HG03060 (cell line): ENCODE results near the gene EWSR1.

ENCODE experiments used
- ATAC-seq: cut with Tn5 transposase; IDR thresholded peaks from one replicate; pipeline ENCODE4 v1.9.1; 2021; ENCODE audit warnings: low read depth, moderate number of reproducible peaks; ENCODE audit not compliant: unreplicated experiment

Gene EWSR1

DNA sequence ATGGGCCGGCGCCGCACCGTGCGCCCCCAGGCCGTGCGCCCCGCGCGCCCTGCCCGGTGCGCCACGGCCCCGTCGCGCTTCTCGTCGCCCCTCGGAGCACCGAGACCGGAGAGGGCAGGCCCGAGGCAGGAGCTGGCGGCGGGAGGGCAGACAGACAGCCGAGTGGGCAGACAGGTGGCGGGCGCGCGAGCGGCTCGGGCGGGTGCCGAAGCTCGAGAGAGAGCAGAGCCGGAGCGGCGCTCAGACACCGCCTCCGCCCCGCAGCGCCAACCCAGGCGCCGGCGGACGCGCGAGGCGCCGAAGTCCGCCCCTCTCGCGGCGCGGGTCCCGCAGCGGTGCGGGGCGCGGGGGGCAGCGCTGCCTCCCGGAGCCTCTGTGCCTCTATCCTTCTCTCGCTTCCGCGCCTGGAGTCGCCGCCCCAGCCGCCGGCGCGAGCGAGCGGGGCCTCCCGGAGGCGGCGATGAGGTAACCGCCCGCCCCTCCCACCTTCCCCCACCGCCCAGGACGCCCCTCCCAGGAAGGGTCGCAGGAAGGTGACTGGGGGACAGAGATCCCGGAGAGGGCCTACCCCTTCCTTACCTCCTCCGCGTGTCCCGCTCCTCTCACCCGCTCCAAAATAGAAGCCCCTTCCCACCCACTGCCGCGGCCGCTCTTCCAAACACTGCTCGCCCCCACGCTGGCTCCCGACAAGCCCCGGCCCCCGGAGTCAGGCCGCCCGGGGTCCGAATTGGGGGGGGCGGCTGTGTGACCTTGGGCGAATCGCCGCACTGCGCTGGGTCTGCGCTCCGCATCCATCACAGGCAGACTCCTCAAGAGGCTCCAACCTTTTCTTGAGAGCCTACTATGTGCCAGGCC is 47.4 kb downstream of the EWSR1 start, which contains the start of gene RASL10A:
TSS of gene RASL10A (minus strand) at position 412 of the 855 bp plus-strand sequence. CDS start 451 bp downstream, outside the sequence.
- no peak for ATAC-seq

DNA sequence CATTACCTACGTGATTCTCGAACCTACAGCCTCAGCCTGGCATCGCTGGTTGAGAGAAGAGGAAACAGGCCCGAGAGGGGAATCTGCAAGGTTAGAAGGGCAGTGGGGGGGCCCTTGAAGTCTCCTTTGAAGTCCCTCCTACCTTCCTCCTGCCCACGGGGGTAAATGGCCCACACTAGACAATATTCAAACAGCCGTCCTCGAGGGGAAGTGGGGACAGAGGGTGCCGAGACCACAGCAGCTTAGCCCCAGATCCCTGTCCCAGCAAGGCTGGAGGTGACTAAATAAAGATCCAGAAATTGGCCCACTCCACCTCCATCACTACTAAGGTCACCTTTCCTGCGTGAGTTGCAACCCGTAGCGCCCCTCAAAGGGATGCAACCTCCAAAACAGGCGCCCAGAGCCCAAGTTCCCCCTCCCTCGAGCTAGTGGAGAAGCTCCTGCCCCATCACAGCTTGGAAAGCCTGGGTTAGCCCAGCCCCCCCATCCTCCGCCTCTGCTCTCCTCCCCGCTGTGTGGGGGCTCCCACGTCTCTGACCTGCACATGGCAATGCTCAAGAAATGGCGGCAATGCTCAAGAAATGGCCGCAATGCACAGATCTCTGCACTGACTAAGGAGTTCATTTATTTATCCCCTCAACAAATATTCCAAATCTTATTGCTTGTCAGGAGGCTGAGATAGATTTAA is 48.2 kb downstream of the EWSR1 start:
- no peak for ATAC-seq

DNA sequence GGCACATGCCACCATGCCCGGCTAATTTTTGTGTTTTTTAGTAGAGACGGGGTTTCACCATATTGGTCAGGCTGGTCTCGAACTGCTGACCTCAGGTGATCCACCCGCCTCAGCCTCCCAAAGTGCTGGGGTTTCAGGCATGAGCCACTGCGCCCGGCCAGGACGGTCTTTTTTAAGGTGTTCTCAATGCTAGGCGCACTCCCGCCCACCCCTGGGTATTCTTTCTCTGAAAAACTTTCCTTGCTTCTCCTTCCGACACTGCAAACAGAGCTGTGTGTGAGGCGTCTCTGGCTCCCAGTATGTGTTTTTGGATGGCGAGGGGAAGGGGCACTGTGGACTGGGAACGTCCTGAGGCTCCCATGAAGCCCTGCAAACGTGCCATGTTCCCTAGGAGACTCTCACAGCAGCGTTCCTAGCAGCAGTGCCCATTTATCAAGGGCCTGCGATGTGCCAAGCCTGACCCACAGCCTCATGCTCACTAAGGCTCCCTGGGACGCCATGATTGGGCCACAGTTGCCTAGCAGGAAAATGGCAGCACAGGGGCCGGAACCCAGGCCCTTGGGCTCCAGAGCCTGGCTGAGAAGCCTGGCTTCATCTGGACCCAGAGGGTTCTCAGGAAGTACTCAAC is 49.9 kb downstream of the EWSR1 start:
- ATAC-seq, result no peak

DNA sequence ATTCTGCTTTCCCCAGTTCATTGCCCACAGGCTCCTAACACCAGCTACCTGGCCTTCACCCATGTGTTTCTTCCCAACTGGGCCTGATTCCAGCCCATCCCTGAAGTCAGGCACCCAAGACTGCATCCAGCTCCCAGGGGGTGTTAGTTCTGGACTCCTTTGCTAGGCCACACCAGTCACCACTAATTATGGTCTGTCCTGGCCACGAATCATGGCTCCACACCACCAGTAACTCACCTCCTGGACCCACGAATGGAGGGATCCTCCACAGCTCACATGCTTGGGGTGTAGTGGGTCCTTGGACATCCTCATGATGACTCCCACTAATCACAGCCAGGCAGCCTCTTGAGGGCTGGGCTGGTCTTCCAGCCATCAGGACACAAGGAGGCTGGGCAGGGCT is 51.0 kb downstream of the EWSR1 start:
- no peak for ATAC-seq

DNA sequence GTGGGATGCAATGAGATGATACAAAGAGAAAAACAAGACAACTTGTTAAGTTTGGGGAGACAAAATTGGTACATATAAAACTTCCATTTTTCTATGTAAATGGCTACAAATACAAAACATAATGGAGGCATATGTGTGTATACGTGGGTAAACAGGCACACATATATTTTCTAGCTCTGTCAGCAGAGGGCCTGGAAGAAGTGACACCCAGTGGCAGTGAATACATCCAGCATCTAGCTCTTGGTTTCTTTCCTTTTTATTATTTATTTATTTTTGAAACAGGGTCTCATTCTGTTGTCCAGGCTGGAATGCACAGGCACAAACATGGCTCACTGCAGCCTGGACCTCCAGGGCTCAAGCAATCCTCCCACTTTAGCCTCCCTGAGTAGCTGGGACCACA is 52.5 kb downstream of the EWSR1 start:
- no peak for ATAC-seq

DNA sequence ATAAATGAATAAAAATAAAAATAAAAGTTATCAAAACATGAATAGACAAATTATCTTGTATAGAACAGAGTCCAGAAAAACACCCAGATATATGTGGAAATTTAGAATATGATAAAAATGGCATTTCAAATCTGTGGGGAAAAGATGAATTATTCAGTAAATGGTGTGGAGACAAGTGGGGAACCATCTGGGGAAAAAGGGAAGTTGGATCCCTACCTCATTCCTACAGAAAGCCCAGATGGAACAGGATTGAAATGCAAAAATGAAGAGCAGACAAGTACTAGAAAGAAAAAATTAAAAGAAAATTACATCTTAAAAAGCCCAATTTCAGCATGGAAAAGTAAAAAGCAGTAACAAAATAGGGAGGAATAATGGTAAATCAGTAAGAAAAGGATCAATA is 55.6 kb downstream of the EWSR1 start:
- ATAC-seq, result no peak

DNA sequence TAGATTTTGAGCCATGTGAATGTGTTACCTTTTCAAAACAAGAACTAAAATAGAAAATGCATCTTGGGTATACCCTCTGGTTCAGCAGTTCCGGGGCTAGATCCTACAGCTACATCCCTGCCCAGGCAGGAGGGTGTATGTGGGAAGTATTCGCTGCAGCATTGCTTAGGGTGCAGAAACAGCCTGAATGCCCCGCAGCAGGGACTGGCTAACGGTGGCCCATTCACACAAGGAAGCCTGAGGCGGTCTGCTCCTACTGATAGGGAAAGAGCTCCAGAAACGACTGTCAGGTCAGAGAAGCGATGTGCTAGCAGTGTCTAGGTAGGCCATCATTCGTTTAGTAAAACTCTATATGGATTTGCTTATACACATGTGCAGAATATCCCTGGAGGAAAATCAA is 57.3 kb downstream of the EWSR1 start:
- ATAC-seq, result no peak

DNA sequence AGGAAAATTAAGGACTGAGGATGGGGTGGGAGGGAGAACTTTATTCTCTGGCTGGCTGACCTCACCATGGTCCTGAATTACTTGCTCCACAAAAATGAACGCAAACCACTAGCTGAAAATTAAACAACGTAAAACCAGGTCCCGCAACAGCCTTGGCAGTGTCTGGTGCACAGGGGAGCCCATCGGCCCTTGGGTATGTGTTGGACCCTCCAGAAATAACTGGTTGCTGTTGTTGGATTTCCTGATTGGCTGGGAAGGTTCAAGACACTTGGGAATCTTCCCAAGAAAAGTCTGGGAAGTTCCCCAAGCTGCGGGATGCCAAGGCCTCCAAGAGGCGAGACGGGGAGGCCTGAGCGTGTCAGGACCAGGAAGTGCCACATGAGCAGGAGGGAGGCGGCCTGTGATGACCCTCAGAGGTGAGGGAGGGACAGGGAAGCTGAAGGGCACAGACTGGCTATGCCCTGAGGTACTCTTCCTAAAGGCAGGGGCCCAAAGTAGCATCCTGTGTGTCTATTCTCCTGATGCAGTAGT is 57.8 kb downstream of the EWSR1 start:
- no peak for ATAC-seq

DNA sequence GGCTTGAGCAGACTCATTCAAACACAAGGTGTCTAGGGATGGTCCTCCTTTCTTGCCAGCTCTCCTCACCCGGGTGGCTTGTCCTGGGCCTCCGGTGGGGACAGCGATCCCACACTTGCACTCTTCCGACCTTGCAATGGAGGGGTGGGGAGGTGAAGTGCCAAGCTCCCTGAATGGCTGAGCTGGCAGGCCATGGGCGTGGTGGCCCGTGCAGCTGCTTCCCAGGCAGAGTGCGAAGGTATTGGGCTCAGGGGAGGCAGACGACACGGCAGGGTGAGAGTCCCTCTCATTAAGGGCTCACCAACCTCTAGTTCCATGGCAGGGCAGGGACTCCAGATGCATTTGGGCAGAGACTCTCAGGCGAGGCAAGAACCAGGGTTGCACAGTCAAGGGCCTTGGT is 58.4 kb downstream of the EWSR1 start:
- ATAC-seq, result no peak

DNA sequence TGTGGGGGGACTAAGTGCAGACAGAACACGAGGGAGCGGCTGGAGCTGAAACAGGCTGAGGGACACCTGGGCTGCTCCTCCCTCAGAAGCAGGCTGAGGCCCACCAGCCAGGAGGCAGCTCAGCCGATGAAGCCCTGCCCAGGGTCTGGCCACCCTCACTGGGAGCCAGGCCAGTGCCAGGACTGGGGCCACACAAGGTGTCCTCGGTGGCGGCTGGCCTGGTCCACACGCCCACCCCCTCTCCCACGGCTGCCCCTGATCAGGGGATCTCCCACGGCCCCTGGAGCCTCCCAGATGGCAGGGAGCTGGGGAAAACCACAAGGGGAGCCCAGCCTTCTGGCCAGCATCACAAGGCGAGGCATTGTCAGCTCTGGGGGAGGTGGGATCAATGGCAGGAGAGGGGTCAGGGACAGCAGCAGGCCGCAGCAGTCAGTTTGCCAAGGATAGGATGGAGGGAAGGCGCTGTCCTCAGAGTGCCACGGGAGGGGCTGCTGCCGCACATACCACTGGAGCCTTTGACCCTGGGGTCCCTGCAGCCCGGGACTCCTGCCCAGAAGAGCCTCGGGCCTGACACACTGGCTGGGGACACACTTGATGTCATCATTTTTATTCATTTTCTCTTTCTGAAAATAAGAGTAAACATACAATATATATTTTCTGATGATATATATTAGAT is 59.2 kb downstream of the EWSR1 start:
- ATAC-seq, result no peak

DNA sequence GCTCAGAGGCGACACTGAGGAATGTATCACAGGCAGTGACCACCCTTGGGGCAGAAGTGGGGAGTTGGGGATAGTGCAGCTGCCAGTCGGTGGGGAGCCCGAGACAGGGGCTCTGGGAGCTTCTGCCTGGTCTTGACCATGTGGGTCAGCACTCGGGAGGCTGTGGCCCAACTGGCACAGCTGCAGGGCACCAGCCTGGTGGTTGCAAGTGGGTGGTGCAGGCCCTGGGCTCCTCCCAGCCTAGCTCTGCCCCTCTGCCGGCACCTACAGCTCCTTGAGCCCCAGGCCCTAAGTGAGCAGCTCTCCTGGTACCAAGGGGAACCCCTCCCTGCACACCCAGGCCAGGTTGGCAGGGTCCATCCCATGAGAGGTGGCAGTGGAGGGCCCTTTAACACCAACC is 60.0 kb downstream of the EWSR1 start:
- no peak for ATAC-seq

DNA sequence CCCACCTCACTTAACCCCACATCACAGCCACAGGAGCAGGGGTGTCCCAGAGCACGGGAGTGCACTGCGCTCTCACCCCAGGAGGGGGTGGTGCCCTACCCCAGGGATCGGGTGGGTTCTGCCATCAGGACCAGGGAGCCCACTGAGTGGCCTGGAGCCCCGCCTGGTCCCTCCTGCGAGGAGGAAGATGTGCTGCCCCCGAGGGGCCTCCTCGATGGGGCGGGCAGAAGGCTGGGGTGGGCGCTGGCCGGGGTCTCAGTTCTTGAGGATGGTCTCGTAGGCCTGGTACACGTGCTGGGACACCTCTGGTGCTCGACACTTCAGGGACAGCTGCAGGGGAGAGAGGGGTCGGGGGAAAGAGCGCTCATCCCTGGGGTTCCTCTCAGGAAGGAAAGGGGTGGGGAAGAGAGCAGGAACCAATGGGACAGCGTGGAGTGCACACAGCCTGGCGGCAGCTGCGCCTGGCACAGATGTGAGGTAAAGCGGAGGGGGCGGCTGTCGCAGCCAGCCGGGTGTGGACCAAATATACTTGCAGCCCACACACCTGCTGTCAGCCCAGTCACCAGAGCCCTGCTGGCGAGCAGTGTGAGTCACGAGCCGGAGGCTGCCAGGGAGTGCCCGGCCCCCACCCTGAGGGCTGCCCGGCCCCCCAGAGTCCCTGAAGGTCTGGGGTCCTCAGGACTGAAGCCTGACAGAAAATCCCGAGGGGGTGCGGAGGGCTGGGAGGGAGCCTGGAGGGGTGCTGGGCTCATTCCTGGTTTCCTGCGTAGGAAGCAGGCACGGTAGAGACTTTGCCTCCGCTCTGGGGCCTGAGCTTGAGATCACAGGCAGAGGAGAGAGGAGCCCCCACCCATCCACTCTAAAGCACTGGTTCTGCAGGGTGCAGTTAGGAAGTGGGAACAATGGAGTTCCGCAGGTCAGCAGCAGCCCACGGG is 60.8 kb downstream of the EWSR1 start:
- ATAC-seq, result no peak

DNA sequence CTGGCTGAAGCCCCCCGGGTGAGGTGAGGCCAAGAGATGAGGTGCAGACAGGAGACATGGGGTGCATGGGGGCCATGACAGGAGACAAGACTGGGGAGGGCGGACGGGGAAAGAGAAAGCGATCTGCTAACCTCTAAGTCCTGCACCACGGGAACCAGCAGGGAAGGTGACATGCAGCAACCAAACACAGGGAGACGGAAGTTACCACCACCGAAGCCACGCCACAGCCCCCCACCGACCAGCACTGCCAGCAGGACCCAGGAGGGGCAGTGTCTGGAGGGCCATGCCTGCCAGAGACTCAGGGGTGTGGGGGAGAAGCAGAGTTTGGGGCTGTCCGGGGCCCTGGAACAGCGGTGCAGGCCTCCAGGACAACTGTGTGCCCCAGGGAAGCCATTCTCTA is 61.5 kb downstream of the EWSR1 start:
- ATAC-seq, result no peak

DNA sequence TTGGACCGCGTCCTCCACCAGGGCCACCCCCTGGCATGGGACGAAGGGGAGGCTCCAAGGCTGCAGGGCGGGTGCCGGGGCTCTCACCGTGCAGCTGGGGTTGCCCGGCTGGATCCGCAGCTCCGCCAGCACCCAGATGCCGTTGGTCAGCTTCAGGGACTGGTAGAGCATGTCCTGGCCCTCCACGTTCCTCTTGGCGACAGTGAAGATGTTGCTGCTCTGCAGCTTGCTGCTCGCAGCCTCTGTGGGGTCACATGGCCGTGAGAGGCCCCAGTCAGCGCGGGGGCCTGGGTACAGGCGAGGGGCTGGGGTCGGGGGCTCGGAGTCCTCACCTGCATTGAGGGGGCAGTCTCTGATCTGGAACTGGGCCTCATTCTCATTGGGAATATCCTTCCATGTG is 62.2 kb downstream of the EWSR1 start:
- no peak for ATAC-seq

DNA sequence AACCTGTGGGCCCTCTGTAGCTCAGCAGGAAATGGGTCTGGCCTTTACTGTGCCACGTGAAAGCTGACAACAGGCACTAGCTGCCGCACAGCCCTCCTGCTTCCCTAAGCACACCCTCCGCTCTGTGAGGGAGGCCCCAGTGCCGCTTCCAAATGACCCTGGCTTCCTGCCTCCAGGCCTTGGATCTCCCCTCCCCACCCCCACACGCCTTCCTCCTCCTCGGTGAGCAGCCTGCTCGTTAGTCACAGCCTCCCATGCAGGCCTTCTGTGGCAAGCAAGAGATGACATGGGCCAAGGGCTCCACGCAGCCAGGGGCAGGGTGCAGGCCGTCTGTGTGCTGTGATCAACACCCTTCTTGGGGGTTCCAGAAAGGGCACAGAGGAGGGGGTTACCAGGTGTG is 62.7 kb downstream of the EWSR1 start:
- ATAC-seq, result no peak

DNA sequence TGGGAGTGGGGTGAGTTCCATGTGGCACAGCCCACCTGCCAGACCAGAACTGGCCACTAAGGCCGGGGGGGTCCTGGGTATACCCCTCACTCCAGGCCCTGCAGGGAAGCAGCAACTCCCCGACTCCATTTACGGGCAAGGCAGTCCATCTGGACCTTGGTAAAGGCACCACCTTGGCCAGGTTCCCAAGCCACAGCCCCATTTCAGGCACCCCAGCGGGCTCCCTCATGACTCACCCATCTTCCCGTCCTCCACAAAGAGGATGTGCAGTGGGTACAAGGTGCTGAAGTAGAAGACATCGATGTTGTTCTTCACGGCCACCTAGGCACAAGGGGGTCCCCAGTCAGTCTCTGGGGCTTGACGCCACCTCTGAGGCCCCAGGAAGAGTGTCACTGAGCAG is 63.1 kb downstream of the EWSR1 start:
- no peak for ATAC-seq

DNA sequence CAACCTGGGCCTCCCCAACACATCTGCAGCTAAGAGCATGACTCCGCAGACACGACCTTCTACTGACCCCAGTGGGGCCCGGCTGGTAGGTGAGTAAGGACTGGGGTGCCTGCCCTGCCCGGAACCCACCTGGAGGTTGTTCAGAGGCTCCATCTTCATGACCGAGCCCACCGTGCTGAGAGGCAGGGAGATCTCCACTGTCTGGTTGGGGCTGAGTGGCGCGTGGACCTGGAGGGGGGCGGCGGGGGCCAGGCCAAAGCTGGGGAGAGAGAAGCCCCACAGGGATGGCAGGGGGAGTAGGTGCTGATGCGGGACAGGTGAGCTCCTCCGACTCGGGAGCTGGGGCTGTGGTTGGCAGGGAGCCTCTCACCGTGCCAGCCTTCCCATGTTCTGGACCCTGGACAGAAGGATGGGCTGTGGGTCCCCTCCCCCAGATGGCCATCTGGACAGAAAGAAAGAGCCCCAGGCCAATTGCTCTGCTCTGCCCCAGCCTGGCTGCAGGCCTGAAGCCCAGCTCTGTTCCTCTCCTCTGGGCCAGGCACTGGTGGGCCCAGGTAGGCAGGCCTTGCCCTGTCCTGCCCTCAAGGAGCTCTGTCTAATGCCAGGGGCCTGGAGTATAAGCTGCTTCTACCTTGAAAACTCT is 63.7 kb downstream of the EWSR1 start:
- ATAC-seq, result no peak

DNA sequence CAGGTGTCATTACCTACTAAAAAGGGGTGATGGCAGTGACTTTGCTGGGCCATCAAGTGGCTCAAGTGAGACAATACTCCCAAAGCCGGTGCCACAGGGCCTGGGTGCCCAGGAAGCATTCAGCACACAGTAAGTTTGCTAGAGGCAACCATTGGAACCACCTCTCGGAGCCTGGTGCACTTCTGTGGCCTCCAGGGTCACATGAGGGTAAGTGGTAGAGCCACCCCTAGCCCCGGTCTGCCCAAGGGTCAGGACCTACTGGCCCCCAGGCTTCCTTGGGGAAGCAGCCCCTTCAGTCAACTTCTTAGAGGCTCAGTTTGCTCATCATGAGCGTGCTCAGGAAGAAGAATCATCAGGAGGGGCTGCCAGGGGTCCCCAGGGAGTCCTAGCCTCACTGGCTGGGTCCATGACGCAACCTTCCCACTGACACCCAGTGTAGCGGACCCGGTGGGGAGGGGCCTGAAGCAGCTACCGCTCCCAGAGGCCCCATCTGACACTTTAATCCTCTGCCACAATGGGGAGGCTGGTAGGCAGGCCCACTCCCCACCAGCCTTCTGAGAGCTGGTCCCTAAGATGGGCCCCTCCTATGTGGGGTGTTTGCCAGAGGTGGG is 64.9 kb downstream of the EWSR1 start:
- no peak for ATAC-seq

DNA sequence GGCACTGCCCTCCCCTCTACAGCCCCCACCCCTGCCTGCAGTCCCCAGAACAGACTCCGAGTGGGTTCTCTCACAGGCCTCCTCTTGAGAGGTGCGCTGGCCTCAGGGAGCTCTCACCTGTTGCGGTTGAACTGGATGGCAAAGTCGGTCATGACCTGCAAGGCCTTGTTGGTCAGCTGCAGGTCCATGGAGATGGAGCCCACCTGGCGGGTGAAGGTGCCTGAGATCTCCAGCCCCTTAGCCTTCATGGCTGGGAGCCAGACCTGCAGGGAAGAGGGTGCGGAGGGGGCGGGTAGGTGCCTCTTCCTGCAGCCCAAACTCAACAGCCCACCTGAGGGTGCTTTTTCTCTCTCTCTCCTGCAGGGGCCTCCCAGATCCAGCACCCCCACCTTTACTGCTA is 66.1 kb downstream of the EWSR1 start:
- no peak for ATAC-seq
